Astrocyte of the cerebellum (primary cell): ENCODE measurements around the gene TMCC2.

Experiments used
- DNase-seq: peaks from one replicate; pipeline ENCODE4 v3.0.0-alpha.2; 2011; ENCODE audit warnings: low read depth
- H3K4me3 ChIP-seq: 2 replicates; pipeline ENCODE4 v1.5.1; 2011; ENCODE audit warnings: mild to moderate bottlenecking, low read depth, low read length, moderate library complexity
- CTCF ChIP-seq: IDR thresholded peaks from 2 replicates; pipeline ENCODE4 v1.5.1; 2012; ENCODE audit warnings: low read length, low read depth, moderate library complexity, mild to moderate bottlenecking; ENCODE audit errors: missing control alignments
- in situ Hi-C: cut with HindIII; loops from 2 replicates; pipeline ENCODE4 v1.10.0; 2017; ENCODE audit warnings: low sequenced_read_pairs

Gene TMCC2

GRCh38 chr1:205199090-205199930, 28.4 kb upstream of the TMCC2 start:
- no peak overlapping the region for H3K4me3 ChIP-seq
- in situ Hi-C loops: no loop called here
- DNase-seq: no peak
- no peak for TF ChIP-seq CTCF

- in situ Hi-C loops: no loop called here
- DNase-seq: no peak
- no peak overlapping the region for H3K4me3 ChIP-seq
- no peak for TF ChIP-seq CTCF
Measured at GRCh38 chr1:205199931-205200299, 27.8 kb upstream of the TMCC2 start.

- DNase-seq: no peak
- no peak overlapping the region for H3K4me3 ChIP-seq
- TF ChIP-seq CTCF: no peak
- in situ Hi-C loops: no loop called here
Measured at GRCh38 chr1:205204552-205204951, 23.2 kb upstream of the TMCC2 start.

- in situ Hi-C loops: no loop called here
- H3K4me3 ChIP-seq: no peak overlapping the region
- no peak for TF ChIP-seq CTCF
- no peak for DNase-seq
Measured at GRCh38 chr1:205205055-205205454, 22.7 kb upstream of the TMCC2 start.

GRCh38 chr1:205208811-205209210, 18.9 kb upstream of the TMCC2 start:
- no peak overlapping the region for H3K4me3 ChIP-seq
- DNase-seq: no peak
- in situ Hi-C loops: no loop called here
- TF ChIP-seq CTCF: no peak

GRCh38 chr1:205210756-205211168, 17.0 kb upstream of the TMCC2 start:
- DNase-seq: no peak

More at GRCh38 chr1:205210756-205211168, 17.0 kb upstream of the TMCC2 start:
- H3K4me3 ChIP-seq: peak overlapping the region; percentile 95
- no peak for TF ChIP-seq CTCF
- in situ Hi-C loops: no loop called here
